ENCODE results near the gene ARHGEF2.

- TF ChIP-seq CTCF (conservative IDR thresholded peaks at IDR 0.05; ENCODE audit: low read length) (no peak), EZH2phosphoT487 (IDR thresholded peaks at IDR 0.05; ENCODE audit: borderline replicate concordance) (no peak)
Observed at GRCh38 chr1:156021093-156021428, 42.7 kb upstream of the ARHGEF2 start.
